Tibial nerve (tissue), 4 donors: ENCODE data around the gene OR2AK2. TPM values are rescaled to one million over a fixed set of nuclear protein-coding genes. Genes with fewer than 3 reads are reported as not detected.

Source experiments
- DNase-seq, 2 donors: peaks; one replicate each; pipeline ENCODE4 v3.0.0-alpha.2; 2019; ENCODE audit warnings: low spot score in 2 of 2
- H3K27ac ChIP-seq, 4 donors: fragments of 200-600 bp; sonication (generic) in 3 of 4; one replicate each; pipeline ENCODE4 v1.5.1; 2017 to 2019; ENCODE audit warnings: mild to moderate bottlenecking in 1 of 4
- H3K27me3 ChIP-seq, 2 donors: fragments of 200-600 bp; sonication (generic) in 1 of 2; one replicate each; pipeline versions ENCODE4 v1.5.1 to v1.6.0; 2017 to 2019
- H3K36me3 ChIP-seq, 3 donors: fragments of 200-600 bp; sonication (generic); one replicate each; pipeline ENCODE4 v1.5.1; 2018 to 2019
- H3K4me1 ChIP-seq, 4 donors: fragments of 200-600 bp; sonication (generic) in 3 of 4; one replicate each; pipeline ENCODE4 v1.5.1; 2017 to 2019
- H3K4me3 ChIP-seq, 4 donors: fragments of 200-600 bp; sonication (generic) in 3 of 4; one replicate each; pipeline ENCODE4 v1.5.1; 2017 to 2019; ENCODE audit warnings: mild to moderate bottlenecking in 1 of 4, moderate library complexity in 1 of 4
- H3K9me3 ChIP-seq, 4 donors: fragments of 200-600 bp; sonication (generic) in 3 of 4; one replicate each; pipeline ENCODE4 v1.5.1; 2017 to 2019
- EP300 ChIP-seq, 2 donors: sonication (generic); formaldehyde crosslinking; IDR thresholded peaks; one replicate each; pipeline ENCODE4 v1.6.1; 2017; ENCODE audit warnings: antibody characterized with exemption in 2 of 2, mild to moderate bottlenecking in 1 of 2
- POLR2A ChIP-seq, 2 donors: fragments of 450-650 bp; IDR thresholded peaks; one replicate each; pipeline ENCODE4 v1.6.1; 2017; ENCODE audit warnings: antibody characterized with exemption in 2 of 2, mild to moderate bottlenecking in 2 of 2, moderate library complexity in 2 of 2
- WGBS, 2 donors: methylation state at CpG; one replicate each; pipeline ENCODE4 v1.1.5; 2018; 5-methylcytosine and 5-hydroxymethylcytosine counted together
- total RNA-seq, 4 donors: library from RNA; depleted of rRNA; stranded (reverse); fragments of >200 nt; gene quantifications; one replicate each; pipeline ENCODE4 v1.1.0, GENCODE V29; 2016
- TF ChIP-seq, protein P1 (sequence below), 5 experiments: fragments of 200-600 bp in 3 of 5; fragments of 450-650 bp in 2 of 5; sonication (generic) in 3 of 5; IDR thresholded peaks; one replicate each; pipeline ENCODE4 v1.5.1; 2016 to 2019; ENCODE audit warnings: antibody characterized with exemption in 5 of 5, mild to moderate bottlenecking in 3 of 5, moderate library complexity in 2 of 5

OR2AK2 gene
- total RNA-seq, 4 donors from 2014 or later, result not detected

DNA sequence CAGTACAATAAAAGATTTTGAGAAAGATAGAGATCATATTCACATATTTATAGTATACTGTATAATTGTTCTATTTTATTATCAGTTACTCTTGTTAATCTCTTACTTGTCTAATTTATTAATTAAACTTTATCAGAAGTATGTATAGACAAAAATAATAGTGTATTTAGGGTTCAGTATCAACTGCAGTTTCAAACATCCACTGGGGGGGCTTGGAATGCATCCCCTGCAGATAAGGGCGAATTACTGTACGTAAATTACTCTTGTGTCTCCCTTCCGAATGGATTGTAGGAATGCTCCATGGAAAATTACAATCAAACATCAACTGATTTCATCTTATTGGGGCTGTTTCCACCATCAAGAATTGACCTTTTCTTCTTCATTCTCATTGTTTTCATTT is 16.5 kb upstream of the OR2AK2 start, which contains the start of gene OR2L8:
TSS of gene OR2L8 (plus strand) at position 301 of the 400 bp plus-strand sequence. CDS start at position 301, 0 bp downstream.
- TF ChIP-seq POLR2A (IDR thresholded peaks at IDR 0.05), result no peak
- no peak for TF ChIP-seq EP300 (IDR thresholded peaks at IDR 0.05)
- TF ChIP-seq, protein P1, sequence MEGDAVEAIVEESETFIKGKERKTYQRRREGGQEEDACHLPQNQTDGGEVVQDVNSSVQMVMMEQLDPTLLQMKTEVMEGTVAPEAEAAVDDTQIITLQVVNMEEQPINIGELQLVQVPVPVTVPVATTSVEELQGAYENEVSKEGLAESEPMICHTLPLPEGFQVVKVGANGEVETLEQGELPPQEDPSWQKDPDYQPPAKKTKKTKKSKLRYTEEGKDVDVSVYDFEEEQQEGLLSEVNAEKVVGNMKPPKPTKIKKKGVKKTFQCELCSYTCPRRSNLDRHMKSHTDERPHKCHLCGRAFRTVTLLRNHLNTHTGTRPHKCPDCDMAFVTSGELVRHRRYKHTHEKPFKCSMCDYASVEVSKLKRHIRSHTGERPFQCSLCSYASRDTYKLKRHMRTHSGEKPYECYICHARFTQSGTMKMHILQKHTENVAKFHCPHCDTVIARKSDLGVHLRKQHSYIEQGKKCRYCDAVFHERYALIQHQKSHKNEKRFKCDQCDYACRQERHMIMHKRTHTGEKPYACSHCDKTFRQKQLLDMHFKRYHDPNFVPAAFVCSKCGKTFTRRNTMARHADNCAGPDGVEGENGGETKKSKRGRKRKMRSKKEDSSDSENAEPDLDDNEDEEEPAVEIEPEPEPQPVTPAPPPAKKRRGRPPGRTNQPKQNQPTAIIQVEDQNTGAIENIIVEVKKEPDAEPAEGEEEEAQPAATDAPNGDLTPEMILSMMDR (IDR thresholded peaks at IDR 0.05), result no peak
- Histone ChIP-seq H3K4me1 (no peaks in the 10 kb centered on the region), H3K36me3 (no peaks in the 10 kb centered on the region), H3K27me3 (no peaks in the 10 kb centered on the region), H3K27ac (no peak within 1 kb of the TSS), H3K9me3 (peaks cover 0 to 9% (median 2%) of the 10 kb centered on the region in 4 donors), H3K4me3 (no peak within 1 kb of the TSS)
- 87 to 89% methylated on average over 3 of the region's 3 CpGs for WGBS, 2 donors
- DNase-seq, result no peak

DNA sequence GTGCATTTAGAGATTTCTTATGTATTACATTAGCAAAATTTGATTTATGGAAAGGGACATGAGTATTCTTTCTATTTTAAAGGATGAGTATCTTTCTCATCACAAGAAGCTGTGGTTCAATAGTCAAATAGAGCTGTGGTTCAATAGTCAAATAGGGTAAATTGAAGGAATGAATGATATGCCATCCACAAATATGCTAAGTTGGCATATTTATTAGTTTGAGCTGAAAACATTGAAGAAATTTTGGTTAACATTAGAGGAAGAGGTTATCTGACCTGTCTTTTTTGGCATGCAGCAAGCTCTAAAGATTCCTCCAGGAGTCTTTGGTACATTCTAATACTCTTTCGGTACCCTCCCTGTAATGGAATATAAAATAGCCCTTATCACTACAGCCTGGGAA is 11.6 kb upstream of the OR2AK2 start:
- H3K36me3 ChIP-seq, result no peaks in the 10 kb centered on the region

DNA sequence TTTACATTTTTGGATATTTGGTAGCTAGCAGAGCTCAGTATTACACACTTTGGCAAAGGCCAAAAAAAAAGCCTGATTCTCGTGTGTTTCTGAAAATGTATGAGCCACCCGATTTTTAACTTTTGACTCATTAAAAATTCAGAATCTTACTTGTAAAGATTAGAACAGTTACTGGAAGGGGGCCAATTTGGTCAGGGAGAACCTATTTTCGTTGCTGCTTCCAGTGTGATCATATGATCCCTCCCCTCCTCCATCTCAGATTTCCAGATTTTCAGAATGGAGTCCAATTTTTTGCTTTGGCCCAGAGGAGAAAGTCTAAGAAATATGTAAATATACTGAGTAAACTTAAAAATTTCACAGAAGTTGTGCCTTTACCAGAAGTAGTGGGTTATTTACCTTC is 3.2 kb upstream of the OR2AK2 start:
- Histone ChIP-seq H3K9me3 (no peaks in the 10 kb centered on the region), H3K27me3 (no peaks in the 10 kb centered on the region), H3K4me3 (no peak overlapping the region), H3K4me1 (no peaks in the 10 kb centered on the region), H3K27ac (no peak overlapping the region), H3K36me3 (no peaks in the 10 kb centered on the region)
- no peak for TF ChIP-seq EP300 (IDR thresholded peaks at IDR 0.05)
- TF ChIP-seq POLR2A (IDR thresholded peaks at IDR 0.05), result no peak
- TF ChIP-seq, protein P1 (IDR thresholded peaks at IDR 0.05), result no peak
- 24 to 25% methylated on average over 3 of the region's 3 CpGs for WGBS, 2 donors
- DNase-seq, result no peak

More for the DNA sequence above, 11.6 kb upstream of the OR2AK2 start:
- H3K27me3 ChIP-seq, result no peaks in the 10 kb centered on the region
- WGBS, 2 donors, result 90% methylated on average over 1 of the region's 1 CpG
- no peak for DNase-seq
- H3K27ac ChIP-seq, result no peak overlapping the region
- H3K4me3 ChIP-seq, result no peak overlapping the region
- TF ChIP-seq, protein P1 (IDR thresholded peaks at IDR 0.05), result no peak
- TF ChIP-seq POLR2A (IDR thresholded peaks at IDR 0.05) (no peak), EP300 (IDR thresholded peaks at IDR 0.05) (no peak)
- no peaks in the 10 kb centered on the region for H3K9me3 ChIP-seq
- no peaks in the 10 kb centered on the region for H3K4me1 ChIP-seq

DNA sequence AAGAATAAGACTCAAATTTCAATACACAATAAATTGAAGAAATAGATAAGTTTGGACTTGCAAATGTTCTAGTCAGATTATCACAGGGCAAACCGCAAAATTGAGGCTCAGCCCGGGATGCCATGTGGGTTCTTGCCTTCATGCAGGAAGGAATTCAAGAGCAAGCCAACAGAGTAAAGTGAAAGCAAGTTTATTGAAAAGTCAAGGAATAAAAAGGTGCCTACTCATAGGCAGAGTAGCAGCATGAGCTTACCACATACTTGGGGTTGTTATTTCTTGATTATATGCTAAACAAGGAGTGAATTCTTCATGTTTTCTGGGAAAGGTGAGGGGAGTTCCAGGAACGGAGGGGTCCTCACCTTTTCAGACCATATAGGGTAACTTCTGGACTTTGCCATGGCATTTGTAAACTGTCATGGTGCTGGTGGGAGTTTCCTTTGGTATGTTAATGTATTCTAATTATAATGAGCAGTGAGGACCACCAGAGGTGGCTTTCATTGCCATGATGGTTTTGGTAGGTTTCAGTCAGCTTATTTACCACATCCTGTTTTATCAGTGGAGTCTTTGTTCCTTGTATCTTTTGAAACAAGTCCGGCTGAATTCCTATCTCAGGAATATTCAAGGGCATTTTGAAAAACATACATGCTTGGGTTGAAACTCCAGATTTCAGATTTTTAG is 2.0 kb upstream of the OR2AK2 start:
- Histone ChIP-seq H3K4me1 (no peaks in the 10 kb centered on the region), H3K36me3 (no peaks in the 10 kb centered on the region), H3K27ac (no peak overlapping the region), H3K4me3 (no peak overlapping the region), H3K9me3 (no peaks in the 10 kb centered on the region), H3K27me3 (no peaks in the 10 kb centered on the region)
- TF ChIP-seq POLR2A (IDR thresholded peaks at IDR 0.05), result no peak
- TF ChIP-seq, protein P1 (IDR thresholded peaks at IDR 0.05), result no peak
- TF ChIP-seq EP300 (IDR thresholded peaks at IDR 0.05), result no peak
- no peak for DNase-seq
- 59 to 65% methylated on average over 4 of the region's 4 CpGs for WGBS, 2 donors

DNA sequence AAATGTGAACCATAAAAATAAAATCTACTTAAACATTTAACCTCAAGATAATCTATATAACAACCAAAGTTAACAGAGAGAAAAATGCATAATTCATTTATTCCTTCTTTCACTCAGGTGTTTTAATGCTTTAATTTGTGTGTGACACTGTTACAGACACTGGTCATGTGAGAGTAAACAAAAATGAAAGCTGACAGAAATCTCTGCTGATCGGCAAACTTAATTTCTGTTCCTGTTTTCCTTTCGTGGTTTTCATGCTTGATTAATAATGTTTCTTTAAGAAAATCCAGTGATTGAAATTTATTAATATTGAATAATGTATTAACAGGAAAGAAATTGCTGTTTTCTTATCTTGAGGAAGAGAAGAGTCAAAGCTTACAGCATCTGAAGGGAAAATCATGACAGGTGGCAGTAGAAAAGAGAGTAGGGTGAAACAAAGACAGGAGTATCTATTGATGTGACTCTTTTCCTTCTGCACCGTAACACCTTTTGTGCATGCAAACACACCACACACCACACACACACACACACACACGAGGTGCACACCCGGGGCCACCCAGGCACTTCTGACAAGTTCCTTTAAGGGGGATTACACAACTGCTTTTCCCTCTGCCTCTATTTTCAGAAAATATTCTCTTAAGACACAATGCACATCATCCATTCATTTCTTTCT is 1.6 kb downstream of the OR2AK2 start:
- DNase-seq, result no peak
- H3K4me3 ChIP-seq, result no peak overlapping the region
- H3K9me3 ChIP-seq, result peaks cover 0 to 3% (median 0%) of the 10 kb centered on the region in 4 donors
- no peaks in the 10 kb centered on the region for H3K27me3 ChIP-seq
- WGBS, 2 donors, result 71 to 73% methylated on average over 5 of the region's 5 CpGs
- H3K4me1 ChIP-seq, result no peaks in the 10 kb centered on the region
- no peaks in the 10 kb centered on the region for H3K36me3 ChIP-seq
- TF ChIP-seq EP300 (IDR thresholded peaks at IDR 0.05) (no peak), POLR2A (IDR thresholded peaks at IDR 0.05) (no peak)
- TF ChIP-seq, protein P1 (IDR thresholded peaks at IDR 0.05), result no peak
- no peak overlapping the region for H3K27ac ChIP-seq
